GM18507 (cell line): ENCODE measurements around the gene CLIC1.

Source experiments
- DNase-seq: peaks from one replicate; pipeline ENCODE4 v3.0.0; 2011; ENCODE audit warnings: low read depth; ENCODE audit not compliant: insufficient read length; ENCODE audit errors: extremely low spot score
- FAIRE-seq: peaks from 2 replicates; lab custom pipeline; 2011; peaks lifted over from hg19 to GRCh38; lab: Jason Lieb, UNC

The CLIC1 gene

GRCh38 chr6:31736021-31736767, at the start of gene CLIC1:
Gene CLIC1, minus strand, starts transcription at chr6:31736530. Its CDS starts 230 bp downstream, at chr6:31736300.
- DNase-seq (no peak), FAIRE-seq (peak; percentile 91)

GRCh38 chr6:31785475-31785874, 49.1 kb upstream of the CLIC1 start:
- no peak for FAIRE-seq

GRCh38 chr6:31784098-31784925, 48.0 kb upstream of the CLIC1 start:
- FAIRE-seq (no peak), DNase-seq (no peak)

More at GRCh38 chr6:31785475-31785874, 49.1 kb upstream of the CLIC1 start:
- no peak for DNase-seq

GRCh38 chr6:31782126-31782855, 46.0 kb upstream of the CLIC1 start:
- DNase-seq (no peak), FAIRE-seq (no peak)

- no peak for DNase-seq
Measured at GRCh38 chr6:31781244-31782125, 45.2 kb upstream of the CLIC1 start.

GRCh38 chr6:31780507-31781243, 44.3 kb upstream of the CLIC1 start:
- DNase-seq (no peak), FAIRE-seq (no peak)

More at GRCh38 chr6:31781244-31782125, 45.2 kb upstream of the CLIC1 start:
- no peak for FAIRE-seq

GRCh38 chr6:31779908-31780307, 43.6 kb upstream of the CLIC1 start:
- FAIRE-seq (no peak), DNase-seq (no peak)

- DNase-seq (no peak), FAIRE-seq (no peak)
Measured at GRCh38 chr6:31778999-31779885, 42.9 kb upstream of the CLIC1 start.

- DNase-seq (no peak), FAIRE-seq (no peak)
Measured at GRCh38 chr6:31778193-31778592, 41.9 kb upstream of the CLIC1 start.

GRCh38 chr6:31777667-31778050, 41.3 kb upstream of the CLIC1 start:
- DNase-seq (no peak), FAIRE-seq (no peak)

- peak; percentile 88 for FAIRE-seq
- peak; percentile 67 for DNase-seq
Measured at GRCh38 chr6:31776989-31777666, 40.8 kb upstream of the CLIC1 start, which contains the start of gene VWA7. Gene VWA7, minus strand, starts transcription at chr6:31777328. Its CDS starts 549 bp downstream, at chr6:31776779.

GRCh38 chr6:31776485-31776988, 40.2 kb upstream of the CLIC1 start:
- no peak for DNase-seq
- no peak for FAIRE-seq

- no peak for FAIRE-seq
- DNase-seq: no peak
Measured at GRCh38 chr6:31775633-31776484, 39.5 kb upstream of the CLIC1 start.

GRCh38 chr6:31775184-31775583, 38.9 kb upstream of the CLIC1 start:
- FAIRE-seq (no peak), DNase-seq (no peak)

GRCh38 chr6:31771992-31772358, 35.6 kb upstream of the CLIC1 start:
- FAIRE-seq: no peak

GRCh38 chr6:31770860-31771259, 34.5 kb upstream of the CLIC1 start:
- FAIRE-seq: no peak
- no peak for DNase-seq

More at GRCh38 chr6:31771992-31772358, 35.6 kb upstream of the CLIC1 start:
- no peak for DNase-seq
